Stomach smooth muscle (tissue), 2 donors: ENCODE data around the gene INTS1.

Experiments used
- H3K27ac ChIP-seq: one replicate; pipeline ENCODE4 v1.7.0; 2013; ENCODE audit warnings: mild to moderate bottlenecking, low read length, inconsistent platforms
- H3K27me3 ChIP-seq, 2 donors: one replicate each; pipeline ENCODE4 v1.7.0; 2013; ENCODE audit warnings: low read length in 2 of 2; ENCODE audit not compliant: insufficient read depth in 2 of 2, control insufficient read depth in 1 of 2
- H3K36me3 ChIP-seq, 2 donors: one replicate each; pipeline ENCODE4 v1.7.0; 2013; ENCODE audit warnings: low read length in 2 of 2; ENCODE audit not compliant: control insufficient read depth in 2 of 2, insufficient read depth in 2 of 2
- H3K4me1 ChIP-seq: one replicate; pipeline ENCODE4 v1.7.0; 2013; ENCODE audit warnings: low read length; ENCODE audit not compliant: control insufficient read depth, insufficient read depth
- H3K4me3 ChIP-seq, 2 donors: one replicate each; pipeline ENCODE4 v1.7.0; 2013; ENCODE audit warnings: low read length in 2 of 2
- H3K9ac ChIP-seq, 2 donors: one replicate each; pipeline ENCODE4 v1.7.0; 2013; ENCODE audit warnings: low read length in 2 of 2, mild to moderate bottlenecking in 1 of 2
- H3K9me3 ChIP-seq, 2 donors: one replicate each; pipeline ENCODE4 v1.7.0; 2013; ENCODE audit warnings: low read length in 2 of 2; ENCODE audit not compliant: control insufficient read depth in 2 of 2
- donor health status: healthy.
- donor health status: Pancreatic carcinoma.

INTS1 gene

GRCh38 chr7:1541431-1542162, 37.4 kb upstream of the INTS1 start:
- H3K4me1 ChIP-seq: peaks cover 29% of the 10 kb centered on the region
- H3K4me3 ChIP-seq: no peak overlapping the region
- no peak overlapping the region for H3K27ac ChIP-seq
- no peaks in the 10 kb centered on the region for H3K27me3 ChIP-seq
- H3K9ac ChIP-seq: no peak overlapping the region
- peaks cover 7 to 14% of the 10 kb centered on the region in 2 donors for H3K36me3 ChIP-seq
- H3K9me3 ChIP-seq: no peaks in the 10 kb centered on the region

- Histone ChIP-seq H3K9me3 (no peaks in the 10 kb centered on the region), H3K27ac (no peak overlapping the region), H3K27me3 (no peaks in the 10 kb centered on the region), H3K36me3 (peaks cover 7 to 14% of the 10 kb centered on the region in 2 donors), H3K4me1 (peaks cover 35% of the 10 kb centered on the region), H3K4me3 (no peak overlapping the region), H3K9ac (no peak overlapping the region)
These were observed 36.6 kb upstream of the INTS1 start for GRCh38 chr7:1540776-1541271.

DNA sequence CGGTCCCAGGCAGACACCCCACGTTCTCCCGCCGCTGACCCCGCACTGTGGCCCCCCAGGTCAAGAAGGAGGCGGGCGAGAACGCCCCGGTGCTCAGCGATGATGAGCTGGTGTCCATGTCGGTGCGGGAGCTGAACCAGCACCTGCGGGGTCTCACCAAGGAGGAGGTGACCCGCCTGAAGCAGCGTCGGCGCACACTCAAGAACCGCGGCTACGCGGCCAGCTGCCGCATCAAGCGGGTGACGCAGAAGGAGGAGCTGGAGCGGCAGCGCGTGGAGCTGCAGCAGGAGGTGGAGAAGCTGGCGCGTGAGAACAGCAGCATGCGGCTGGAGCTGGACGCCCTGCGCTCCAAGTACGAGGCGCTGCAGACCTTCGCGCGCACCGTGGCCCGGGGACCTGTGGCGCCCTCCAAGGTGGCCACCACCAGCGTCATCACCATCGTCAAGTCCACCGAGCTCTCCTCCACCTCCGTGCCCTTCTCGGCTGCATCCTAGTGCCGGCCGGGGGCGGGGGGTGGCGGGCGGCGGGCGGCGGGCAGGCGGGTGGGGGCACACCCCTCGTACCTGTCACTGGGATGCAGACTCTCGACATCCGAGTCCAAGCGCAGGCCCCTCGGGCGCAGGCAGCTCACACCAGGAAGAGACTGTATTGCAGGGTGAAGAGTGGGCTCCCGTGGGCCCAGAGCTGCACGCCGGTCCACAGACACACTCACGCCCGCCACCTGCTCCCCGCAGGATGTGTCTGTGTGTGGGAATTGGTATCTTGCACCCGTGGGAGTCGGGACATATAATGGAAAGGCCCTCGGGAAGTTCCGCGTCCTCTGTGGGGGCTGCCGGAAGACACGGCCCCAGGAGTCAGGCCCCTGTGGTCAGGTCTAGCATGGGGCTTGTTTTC, 35.9 kb upstream of the INTS1 start:
- Histone ChIP-seq H3K4me3 (no peak overlapping the region), H3K9ac (no peak overlapping the region), H3K27ac (no peak overlapping the region), H3K27me3 (no peaks in the 10 kb centered on the region), H3K9me3 (no peaks in the 10 kb centered on the region), H3K36me3 (peaks cover 7 to 14% of the 10 kb centered on the region in 2 donors), H3K4me1 (peaks cover 35% of the 10 kb centered on the region)

GRCh38 chr7:1539181-1539881, 35.1 kb upstream of the INTS1 start:
- peaks cover 33% of the 10 kb centered on the region for H3K4me1 ChIP-seq
- peaks cover 7 to 14% of the 10 kb centered on the region in 2 donors for H3K36me3 ChIP-seq
- H3K9me3 ChIP-seq: no peaks in the 10 kb centered on the region
- no peak overlapping the region for H3K9ac ChIP-seq
- H3K27me3 ChIP-seq: no peaks in the 10 kb centered on the region
- no peak overlapping the region for H3K4me3 ChIP-seq
- peak overlapping the region; percentile 98 for H3K27ac ChIP-seq

- Histone ChIP-seq H3K9ac (peak overlapping the region in 1 of 2 donors; percentile 42), H3K27me3 (no peaks in the 10 kb centered on the region), H3K4me1 (peaks cover 38% of the 10 kb centered on the region), H3K4me3 (peak overlapping the region in 1 of 2 donors; percentile 81), H3K27ac (peak overlapping the region; percentile 98), H3K36me3 (peaks cover 7 to 14% of the 10 kb centered on the region in 2 donors), H3K9me3 (no peaks in the 10 kb centered on the region)
These were observed 34.5 kb upstream of the INTS1 start for GRCh38 chr7:1538544-1539180.

GRCh38 chr7:1537535-1538412, 33.6 kb upstream of the INTS1 start:
- Histone ChIP-seq H3K36me3 (peaks cover 7 to 14% of the 10 kb centered on the region in 2 donors), H3K27ac (peak overlapping the region; percentile 98), H3K9ac (peak overlapping the region; percentile 85 to 92), H3K4me1 (peaks cover 47% of the 10 kb centered on the region), H3K27me3 (no peaks in the 10 kb centered on the region), H3K4me3 (peak overlapping the region; percentile 77 to 81), H3K9me3 (no peaks in the 10 kb centered on the region)

GRCh38 chr7:1536743-1537534, 32.8 kb upstream of the INTS1 start:
- H3K27me3 ChIP-seq: no peaks in the 10 kb centered on the region
- H3K4me3 ChIP-seq: peak overlapping the region; percentile 77 to 81
- H3K9ac ChIP-seq: peak overlapping the region; percentile 85 to 92
- H3K4me1 ChIP-seq: peaks cover 55% of the 10 kb centered on the region
- peaks cover 7 to 14% of the 10 kb centered on the region in 2 donors for H3K36me3 ChIP-seq
- no peaks in the 10 kb centered on the region for H3K9me3 ChIP-seq
- peak overlapping the region; percentile 98 for H3K27ac ChIP-seq

DNA sequence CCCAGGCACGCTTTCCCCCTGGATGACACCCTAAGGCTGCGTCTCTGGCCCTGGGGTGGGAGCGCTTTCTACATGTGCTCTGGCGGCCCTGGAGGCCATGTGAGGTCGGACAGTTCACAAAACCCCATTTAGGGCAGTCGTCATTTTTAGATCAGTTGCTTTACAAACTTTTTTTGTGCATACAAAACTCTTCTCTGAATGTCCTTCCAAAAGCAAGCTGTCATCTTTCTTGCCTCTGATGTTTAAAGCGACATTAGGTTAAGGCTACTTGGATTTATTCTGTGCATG, 32.2 kb upstream of the INTS1 start:
- Histone ChIP-seq H3K9ac (peak overlapping the region; percentile 85 to 92), H3K27me3 (no peaks in the 10 kb centered on the region), H3K27ac (peak overlapping the region; percentile 98), H3K4me1 (peaks cover 61% of the 10 kb centered on the region), H3K36me3 (peaks cover 7 to 14% of the 10 kb centered on the region in 2 donors), H3K9me3 (no peaks in the 10 kb centered on the region), H3K4me3 (peak overlapping the region; percentile 77 to 81)
